ENCODE results near the gene AKIRIN2. TPM values are rescaled to one million over a fixed set of nuclear protein-coding genes. Genes with fewer than 3 reads are reported as not detected.

Gene AKIRIN2
- 10 to 100 TPM; 62.9 to 74.4 (median 71.1) TPM for polyA plus RNA-seq (ENCODE audit: insufficient read length in 4 of 4)

GRCh38 chr6:87701676-87702588, at the start of gene AKIRIN2:
AKIRIN2 (minus strand) TSS chr6:87702233; CDS start chr6:87701684, 549 bp downstream.
- DNase-seq (ENCODE audit: low read depth in 4 of 4, low spot score in 3 of 4) = peak; percentile 94 to 99 (median 96)

- DNase-seq (ENCODE audit: low read depth in 4 of 4, low spot score in 3 of 4) = no peak
Measured at GRCh38 chr6:87747646-87748045, 45.6 kb upstream of the AKIRIN2 start.

GRCh38 chr6:87745966-87746721, 44.1 kb upstream of the AKIRIN2 start:
- no peak for DNase-seq (ENCODE audit: low read depth in 4 of 4, low spot score in 3 of 4)

GRCh38 chr6:87743454-87743853, 41.4 kb upstream of the AKIRIN2 start:
- no peak for DNase-seq (ENCODE audit: low read depth in 4 of 4, low spot score in 3 of 4)

- no peak for DNase-seq (ENCODE audit: low read depth in 4 of 4, low spot score in 3 of 4)
Measured at GRCh38 chr6:87742106-87742505, 40.1 kb upstream of the AKIRIN2 start.

GRCh38 chr6:87741001-87741650, 39.1 kb upstream of the AKIRIN2 start:
- DNase-seq (ENCODE audit: low read depth in 4 of 4, low spot score in 3 of 4) = no peak

GRCh38 chr6:87738744-87739143, 36.7 kb upstream of the AKIRIN2 start:
- no peak for DNase-seq (ENCODE audit: low read depth in 4 of 4, low spot score in 3 of 4)

GRCh38 chr6:87738000-87738399, 36.0 kb upstream of the AKIRIN2 start:
- no peak for DNase-seq (ENCODE audit: low read depth in 4 of 4, low spot score in 3 of 4)

GRCh38 chr6:87736809-87737540, 34.9 kb upstream of the AKIRIN2 start:
- no peak for DNase-seq (ENCODE audit: low read depth in 4 of 4, low spot score in 3 of 4)

GRCh38 chr6:87731818-87732661, 30.0 kb upstream of the AKIRIN2 start:
- DNase-seq (ENCODE audit: low read depth in 4 of 4, low spot score in 3 of 4) = peak in 2 of 4 donors; percentile 5 to 12

GRCh38 chr6:87731080-87731479, 29.0 kb upstream of the AKIRIN2 start:
- no peak for DNase-seq (ENCODE audit: low read depth in 4 of 4, low spot score in 3 of 4)

- no peak for DNase-seq (ENCODE audit: low read depth in 4 of 4, low spot score in 3 of 4)
Measured at GRCh38 chr6:87729965-87730719, 28.1 kb upstream of the AKIRIN2 start.

- no peak for DNase-seq (ENCODE audit: low read depth in 4 of 4, low spot score in 3 of 4)
Measured at GRCh38 chr6:87728706-87729105, 26.7 kb upstream of the AKIRIN2 start.

GRCh38 chr6:87724983-87725811, 23.2 kb upstream of the AKIRIN2 start:
- DNase-seq (ENCODE audit: low read depth in 4 of 4, low spot score in 3 of 4) = no peak

GRCh38 chr6:87723170-87724078, 21.4 kb upstream of the AKIRIN2 start:
- no peak for DNase-seq (ENCODE audit: low read depth in 4 of 4, low spot score in 3 of 4)

GRCh38 chr6:87722540-87723169, 20.6 kb upstream of the AKIRIN2 start:
- no peak for DNase-seq (ENCODE audit: low read depth in 4 of 4, low spot score in 3 of 4)
